Naive thymus-derived CD8-positive, alpha-beta T cell (primary cell): ENCODE data around the gene MAD1L1. TPM values are rescaled to one million over a fixed set of nuclear protein-coding genes. Genes with fewer than 3 reads are reported as not detected.

Experiments used
- ATAC-seq, 2 donors: fragments of 150-1000 bp; cut with Tn5 transposase in 1 of 2; sonication (Bioruptor Pico), chemical (Tn5 transposase) in 1 of 2; 1 replicate in 1 of 2; 2 replicates in 1 of 2; pipeline ENCODE4 v1.10.0; 2021; ENCODE audit warnings: mild to moderate bottlenecking in 2 of 2, moderate library complexity in 2 of 2
- POLR2A ChIA-PET: fragments of 350-600 bp; sonication (Branson Sonifier 250); formaldehyde crosslinking; loops from one replicate; lab custom pipeline; 2021; ENCODE audit warnings: antibody characterized with exemption; lab: Charles Lee
- DNase-seq, 10 donors: peaks; one replicate each; pipeline versions ENCODE4 v3.0.0 to v3.0.0-alpha.2; 2020 to 2022
- H3K27ac Mint-ChIP-seq, 10 donors: one replicate each; pipeline ENCODE4 v1.8.0; 2020 to 2022; ENCODE audit warnings: mild to moderate bottlenecking in 10 of 10, mixed read lengths in 10 of 10, moderate library complexity in 4 of 10, inconsistent platforms in 1 of 10
- H3K27me3 Mint-ChIP-seq, 5 donors: one replicate each; pipeline ENCODE4 v1.8.0; 2021 to 2022; ENCODE audit warnings: mixed read lengths in 5 of 5
- H3K36me3 Mint-ChIP-seq, 3 donors: one replicate each; pipeline ENCODE4 v1.8.0; 2020 to 2022; ENCODE audit warnings: mixed read lengths in 3 of 3, mild to moderate bottlenecking in 2 of 3, inconsistent platforms in 1 of 3
- H3K4me1 Mint-ChIP-seq, 4 donors: one replicate each; pipeline ENCODE4 v1.8.0; 2021 to 2022; ENCODE audit warnings: mixed read lengths in 4 of 4
- H3K4me3 Mint-ChIP-seq, 10 donors: one replicate each; pipeline ENCODE4 v1.8.0; 2020 to 2022; ENCODE audit warnings: mild to moderate bottlenecking in 10 of 10, mixed read lengths in 10 of 10, moderate library complexity in 6 of 10, inconsistent platforms in 1 of 10
- H3K9me3 Mint-ChIP-seq, 9 donors: one replicate each; pipeline ENCODE4 v1.8.0; 2020 to 2022; ENCODE audit warnings: mixed read lengths in 9 of 9, mild to moderate bottlenecking in 3 of 9, inconsistent platforms in 1 of 9, moderate library complexity in 1 of 9
- polyA plus RNA-seq, 3 donors: library from polyadenylated mRNA; unstranded; fragments of 300-500 nt; fragmentation: Illumina TruSeq; gene quantifications; one replicate each; pipeline ENCODE4 v1.2.3, GENCODE V29; 2021
- total RNA-seq, 8 experiments: library from RNA in 2 of 8; stranded (reverse) in 2 of 8; gene quantifications; one replicate each; pipeline ENCODE4 v1.2.3 and lab custom pipeline; 2021 to 2026

Gene MAD1L1
- total and polyA plus RNA-seq, 5 experiments from 2014 or later = 84.5 to 243 (median 146) TPM

- H3K36me3 Mint-ChIP-seq = peaks cover 4 to 15% (median 6%) of the 10 kb centered on the region in 3 donors
- peak overlapping the region in 9 of 10 donors; percentile 50 to 93 (median 86) for H3K27ac Mint-ChIP-seq
- DNase-seq (peak in 8 of 10 donors; percentile 22 to 75 (median 56)), ATAC-seq (peak; percentile 82 to 99)
- peaks cover 0 to 29% (median 10%) of the 10 kb centered on the region in 9 donors for H3K9me3 Mint-ChIP-seq
- H3K27me3 Mint-ChIP-seq = no peaks in the 10 kb centered on the region
- peaks cover 27 to 46% (median 34%) of the 10 kb centered on the region in 4 donors for H3K4me1 Mint-ChIP-seq
- POLR2A ChIA-PET = interaction anchor here (1.2 kb wide), 1 partner anchor 91 kb away, joined by 3 read pairs; no protein-coding TSS in a partner anchor
- H3K4me3 Mint-ChIP-seq = peak overlapping the region; percentile 36 to 78 (median 64)
Observed at GRCh38 chr7:2030475-2031450, 202.0 kb downstream of the MAD1L1 start.

- peaks cover 2 to 34% (median 17%) of the 10 kb centered on the region in 9 donors for H3K9me3 Mint-ChIP-seq
- no peaks in the 10 kb centered on the region for H3K27me3 Mint-ChIP-seq
- POLR2A ChIA-PET = interaction anchor here (0.6 kb wide), 1 partner anchor 1101 kb away, joined by 3 read pairs; no protein-coding TSS in a partner anchor
- ATAC-seq = no peak
- H3K4me3 Mint-ChIP-seq = peak overlapping the region in 1 of 10 donors; percentile 36
- H3K27ac Mint-ChIP-seq = peak overlapping the region in 3 of 10 donors; percentile 81 to 95 (median 86)
- H3K36me3 Mint-ChIP-seq = peaks cover 4 to 21% (median 12%) of the 10 kb centered on the region in 3 donors
- H3K4me1 Mint-ChIP-seq = peaks cover 27 to 45% (median 34%) of the 10 kb centered on the region in 4 donors
- peak in 1 of 10 donors; percentile 14 for DNase-seq
Observed at GRCh38 chr7:2029936-2030335, 202.8 kb downstream of the MAD1L1 start.

- Mint-ChIP-seq H3K9me3 (peaks cover 2 to 38% (median 20%) of the 10 kb centered on the region in 9 donors), H3K36me3 (peaks cover 8 to 22% (median 17%) of the 10 kb centered on the region in 3 donors), H3K4me3 (peak overlapping the region in 1 of 10 donors; percentile 36), H3K27ac (peak overlapping the region in 4 of 10 donors; percentile 81 to 95 (median 86)), H3K27me3 (no peaks in the 10 kb centered on the region), H3K4me1 (peaks cover 27 to 43% (median 30%) of the 10 kb centered on the region in 4 donors)
- POLR2A ChIA-PET = interaction anchor here (0.6 kb wide), 1 partner anchor 1101 kb away, joined by 3 read pairs; no protein-coding TSS in a partner anchor
- DNase-seq = peak in 1 of 10 donors; percentile 27
- no peak for ATAC-seq
Observed at GRCh38 chr7:2029211-2029905, 203.4 kb downstream of the MAD1L1 start.

- peak overlapping the region in 2 of 10 donors; percentile 51 to 86 for H3K27ac Mint-ChIP-seq
- no peaks in the 10 kb centered on the region for H3K27me3 Mint-ChIP-seq
- POLR2A ChIA-PET = interaction anchor here (1.2 kb wide), 1 partner anchor 8 kb away, joined by 7 read pairs; no protein-coding TSS in a partner anchor
- ATAC-seq (no peak), DNase-seq (no peak)
- H3K4me3 Mint-ChIP-seq = no peak overlapping the region
- peaks cover 28 to 48% (median 30%) of the 10 kb centered on the region in 4 donors for H3K4me1 Mint-ChIP-seq
- peaks cover 2 to 44% (median 24%) of the 10 kb centered on the region in 9 donors for H3K9me3 Mint-ChIP-seq
- peaks cover 8 to 27% (median 17%) of the 10 kb centered on the region in 3 donors for H3K36me3 Mint-ChIP-seq
Observed at GRCh38 chr7:2028733-2029132, 204.0 kb downstream of the MAD1L1 start.

- Mint-ChIP-seq H3K4me3 (no peak overlapping the region), H3K4me1 (peaks cover 11 to 46% (median 26%) of the 10 kb centered on the region in 4 donors), H3K36me3 (peaks cover 8 to 27% (median 14%) of the 10 kb centered on the region in 3 donors), H3K9me3 (peaks cover 2 to 44% (median 24%) of the 10 kb centered on the region in 9 donors), H3K27me3 (no peaks in the 10 kb centered on the region), H3K27ac (peak overlapping the region in 1 of 10 donors; percentile 1)
- ATAC-seq = no peak
- POLR2A ChIA-PET = no interaction called here
- DNase-seq = no peak
Observed at GRCh38 chr7:2025188-2025587, 207.6 kb downstream of the MAD1L1 start.

- Mint-ChIP-seq H3K36me3 (peaks cover 8 to 27% (median 14%) of the 10 kb centered on the region in 3 donors), H3K4me3 (no peak overlapping the region), H3K27me3 (no peaks in the 10 kb centered on the region), H3K9me3 (peaks cover 2 to 44% (median 24%) of the 10 kb centered on the region in 9 donors), H3K27ac (peak overlapping the region in 4 of 10 donors; percentile 7 to 68 (median 20)), H3K4me1 (peaks cover 15 to 46% (median 28%) of the 10 kb centered on the region in 4 donors)
- DNase-seq (peak in 1 of 10 donors; percentile 22), ATAC-seq (no peak)
- POLR2A ChIA-PET = no interaction called here
Observed at GRCh38 chr7:2024567-2024918, 208.2 kb downstream of the MAD1L1 start.

- ATAC-seq = no peak
- POLR2A ChIA-PET = interaction anchor here (1.1 kb wide), 1 partner anchor 10 kb away, joined by 4 read pairs; no protein-coding TSS in a partner anchor
Observed at GRCh38 chr7:2023877-2024566, 208.7 kb downstream of the MAD1L1 start.

GRCh38 chr7:2022737-2023250, 210.0 kb downstream of the MAD1L1 start:
- no peak for ATAC-seq
- peak overlapping the region in 2 of 10 donors; percentile 18 to 63 for H3K27ac Mint-ChIP-seq
- no peak for DNase-seq
- POLR2A ChIA-PET = interaction anchor here (1.1 kb wide), 1 partner anchor 11 kb away, joined by 4 read pairs; no protein-coding TSS in a partner anchor
- peaks cover 2 to 30% (median 16%) of the 10 kb centered on the region in 9 donors for H3K9me3 Mint-ChIP-seq
- H3K4me3 Mint-ChIP-seq = no peak overlapping the region
- peaks cover 16 to 48% (median 32%) of the 10 kb centered on the region in 4 donors for H3K4me1 Mint-ChIP-seq
- no peaks in the 10 kb centered on the region for H3K27me3 Mint-ChIP-seq
- H3K36me3 Mint-ChIP-seq = peaks cover 3 to 19% (median 10%) of the 10 kb centered on the region in 3 donors

More at GRCh38 chr7:2023877-2024566, 208.7 kb downstream of the MAD1L1 start:
- no peaks in the 10 kb centered on the region for H3K27me3 Mint-ChIP-seq
- peak in 1 of 10 donors; percentile 13 for DNase-seq
- H3K4me1 Mint-ChIP-seq = peaks cover 13 to 45% (median 28%) of the 10 kb centered on the region in 4 donors
- H3K4me3 Mint-ChIP-seq = no peak overlapping the region
- H3K9me3 Mint-ChIP-seq = peaks cover 2 to 41% (median 21%) of the 10 kb centered on the region in 9 donors
- peak overlapping the region in 2 of 10 donors; percentile 13 to 27 for H3K27ac Mint-ChIP-seq
- peaks cover 8 to 27% (median 14%) of the 10 kb centered on the region in 3 donors for H3K36me3 Mint-ChIP-seq

GRCh38 chr7:2022021-2022409, 210.7 kb downstream of the MAD1L1 start:
- peak in 1 of 10 donors; percentile 16 for DNase-seq
- H3K27ac Mint-ChIP-seq = peak overlapping the region in 1 of 10 donors; percentile 48
- peaks cover 19 to 50% (median 35%) of the 10 kb centered on the region in 4 donors for H3K4me1 Mint-ChIP-seq
- POLR2A ChIA-PET = no interaction called here
- no peaks in the 10 kb centered on the region for H3K27me3 Mint-ChIP-seq
- no peak for ATAC-seq
- peaks cover 2 to 25% (median 16%) of the 10 kb centered on the region in 9 donors for H3K9me3 Mint-ChIP-seq
- no peak overlapping the region for H3K4me3 Mint-ChIP-seq
- H3K36me3 Mint-ChIP-seq = peaks cover 3 to 19% (median 10%) of the 10 kb centered on the region in 3 donors

- ATAC-seq (peak; percentile 93 to 94), DNase-seq (peak; percentile 33 to 81 (median 63))
- Mint-ChIP-seq H3K4me1 (peaks cover 16 to 53% (median 35%) of the 10 kb centered on the region in 4 donors), H3K4me3 (peak overlapping the region; percentile 27 to 86 (median 78)), H3K36me3 (peaks cover 3 to 6% (median 5%) of the 10 kb centered on the region in 3 donors), H3K9me3 (peaks cover 0 to 9% (median 7%) of the 10 kb centered on the region in 9 donors), H3K27me3 (no peaks in the 10 kb centered on the region), H3K27ac (peak overlapping the region; percentile 80 to 98 (median 94))
- POLR2A ChIA-PET = no interaction called here
Observed at GRCh38 chr7:2019711-2020511, 212.8 kb downstream of the MAD1L1 start.
